ENCODE results near the gene PSTPIP2. TPM values are rescaled to one million over a fixed set of nuclear protein-coding genes. Genes with fewer than 3 reads are reported as not detected.

The PSTPIP2 gene
- total and polyA plus RNA-seq, 9 of the 15 experiments (the other 6 are each of a cell fraction or from before 2014, with no cell fraction given) = 14.0 to 45.7 (median 27.1) TPM

- TF ChIP-seq ZNF318 (IDR thresholded peaks at IDR 0.05; ENCODE audit: borderline replicate concordance in 1 of 2, low read depth in 1 of 2) (no peak), POLR2B (IDR thresholded peaks at IDR 0.05; ENCODE audit: low read depth, partially characterized antibody) (peak; percentile 70), TEAD1 (CRISPR knock-in tag; IDR thresholded peaks at IDR 0.05) (no peak), CREM (IDR thresholded peaks at IDR 0.05; ENCODE audit: low read depth) (peak; percentile 38; the same call in 1 of the 2 replicates), ZBTB8A (IDR thresholded peaks at IDR 0.05; ENCODE audit: partially characterized antibody) (no peak), KLF10 (CRISPR knock-in tag; IDR thresholded peaks at IDR 0.05) (no peak), TAF1 (IDR thresholded peaks at IDR 0.05; ENCODE audit: control insufficient read depth, extremely low read depth, insufficient read depth, low read length, severe bottlenecking) (peak; percentile 72), POLR2G (IDR thresholded peaks at IDR 0.05; ENCODE audit: low read depth, low read length) (peak; percentile 87), ETV5 (CRISPR knock-in tag; IDR thresholded peaks at IDR 0.05; ENCODE audit: low read depth) (0 out of 2 replicates have a peak, but pooled peaks have one; percentile 14), ZNF589 (CRISPR knock-in tag; IDR thresholded peaks at IDR 0.05; ENCODE audit: low read depth) (no peak), FOSL1 (tag; conservative IDR thresholded peaks at IDR 0.05) (no peak), BACH1 (tag; IDR thresholded peaks at IDR 0.05) (no peak), SMAD2 (IDR thresholded peaks at IDR 0.05; ENCODE audit: low read depth, low read length) (no peak), HDAC8 (tag; IDR thresholded peaks at IDR 0.05) (no peak), CGGBP1 (CRISPR knock-in tag; IDR thresholded peaks at IDR 0.05) (no peak), POLR2AphosphoS5 (IDR thresholded peaks at IDR 0.05; ENCODE audit: control insufficient read depth, insufficient read depth, low read depth, low read length) (peak; percentile 76), ZNF143 (CRISPR knock-in tag; IDR thresholded peaks at IDR 0.05) (peak; percentile 80), RBM15 (IDR thresholded peaks at IDR 0.05; ENCODE audit: insufficient read depth, low read length) (no peak), CBX2 (IDR thresholded peaks at IDR 0.05; ENCODE audit: insufficient read depth, low read length, poor library complexity, severe bottlenecking) (no peak)
These were observed 32.3 kb upstream of the PSTPIP2 start, which contains the start of gene HAUS1 (continued) for GRCh38 chr18:46104128-46104911.
